Esophagus (tissue), 2 donors: ENCODE data around the gene ABCC1. TPM values are rescaled to one million over a fixed set of nuclear protein-coding genes. Genes with fewer than 3 reads are reported as not detected.

ENCODE experiments used
- H3K27ac ChIP-seq, 2 donors: one replicate each; pipeline ENCODE4 v1.5.1; 2013; ENCODE audit warnings: low read depth in 2 of 2, mild to moderate bottlenecking in 2 of 2, inconsistent platforms in 1 of 2, low read length in 1 of 2, moderate library complexity in 1 of 2
- H3K27me3 ChIP-seq, 2 donors: one replicate each; pipeline ENCODE4 v1.6.1; 2013; ENCODE audit warnings: low read length in 2 of 2, control low read depth in 1 of 2, mild to moderate bottlenecking in 1 of 2; ENCODE audit not compliant: insufficient read depth in 2 of 2, control insufficient read depth in 1 of 2
- H3K36me3 ChIP-seq, 2 donors: one replicate each; pipeline ENCODE4 v1.6.1; 2013; ENCODE audit warnings: low read length in 1 of 2; ENCODE audit not compliant: control insufficient read depth in 2 of 2, insufficient read depth in 2 of 2
- H3K4me1 ChIP-seq, 2 donors: one replicate each; pipeline ENCODE4 v1.6.1; 2013; ENCODE audit warnings: low read length in 1 of 2; ENCODE audit not compliant: control insufficient read depth in 2 of 2, insufficient read depth in 2 of 2
- H3K4me3 ChIP-seq, 2 donors: one replicate each; pipeline ENCODE4 v1.5.1; 2013; ENCODE audit warnings: low read length in 2 of 2, mild to moderate bottlenecking in 2 of 2, low read depth in 1 of 2, moderate library complexity in 1 of 2
- H3K9me3 ChIP-seq, 2 donors: one replicate each; pipeline ENCODE4 v1.6.1; 2013; ENCODE audit warnings: mild to moderate bottlenecking in 2 of 2, low read depth in 1 of 2, low read length in 1 of 2, moderate library complexity in 1 of 2; ENCODE audit not compliant: control insufficient read depth in 2 of 2, insufficient read depth in 1 of 2
- WGBS, 2 donors: extraction: QIAGEN DNeasy Blood & Tissue Kit; methylation state at CpG; one replicate each; pipeline ENCODE4 v1.1.7; 2013; 5-methylcytosine and 5-hydroxymethylcytosine counted together
- polyA plus RNA-seq, 2 donors: library from polyadenylated mRNA; stranded (reverse); fragments of 200-250 nt; gene quantifications; one replicate each; pipeline ENCODE4 v1.2.3, GENCODE V29; 2013
- donor health status: healthy with polysubstance abuse.
- donor health status: Bipolar disorder and iron deficiency.

Gene ABCC1
- polyA plus RNA-seq, 2 donors = 14.8 to 21.8 TPM

DNA sequence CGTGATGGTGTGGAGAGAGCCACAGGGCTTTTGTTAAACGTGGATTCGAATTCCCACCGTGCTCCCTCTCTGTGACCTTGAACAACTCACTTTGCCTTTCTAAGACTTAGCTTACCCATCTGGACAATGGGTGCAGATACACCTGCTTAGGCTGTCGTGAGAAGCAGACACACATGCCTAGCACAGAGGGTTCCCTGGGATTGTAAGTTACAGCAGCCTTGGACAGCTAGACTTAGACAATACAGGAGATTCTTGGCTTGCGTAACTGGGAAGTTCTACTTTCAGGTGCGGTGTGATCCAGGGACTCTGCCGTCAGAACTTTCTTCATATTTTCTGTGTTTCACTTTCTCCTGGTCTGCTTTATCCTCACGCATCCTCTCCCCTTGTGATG, 127.0 kb downstream of the ABCC1 start:
- Histone ChIP-seq H3K4me3 (no peak overlapping the region), H3K9me3 (no peaks in the 10 kb centered on the region), H3K36me3 (peaks cover 21 to 43% of the 10 kb centered on the region in 2 donors), H3K27ac (peak overlapping the region in 1 of 2 donors; percentile 44), H3K4me1 (peaks cover 0 to 2% of the 10 kb centered on the region in 2 donors), H3K27me3 (no peaks in the 10 kb centered on the region)
- 89 to 92% methylated on average over 9 of the region's 9 CpGs for WGBS, 2 donors

DNA sequence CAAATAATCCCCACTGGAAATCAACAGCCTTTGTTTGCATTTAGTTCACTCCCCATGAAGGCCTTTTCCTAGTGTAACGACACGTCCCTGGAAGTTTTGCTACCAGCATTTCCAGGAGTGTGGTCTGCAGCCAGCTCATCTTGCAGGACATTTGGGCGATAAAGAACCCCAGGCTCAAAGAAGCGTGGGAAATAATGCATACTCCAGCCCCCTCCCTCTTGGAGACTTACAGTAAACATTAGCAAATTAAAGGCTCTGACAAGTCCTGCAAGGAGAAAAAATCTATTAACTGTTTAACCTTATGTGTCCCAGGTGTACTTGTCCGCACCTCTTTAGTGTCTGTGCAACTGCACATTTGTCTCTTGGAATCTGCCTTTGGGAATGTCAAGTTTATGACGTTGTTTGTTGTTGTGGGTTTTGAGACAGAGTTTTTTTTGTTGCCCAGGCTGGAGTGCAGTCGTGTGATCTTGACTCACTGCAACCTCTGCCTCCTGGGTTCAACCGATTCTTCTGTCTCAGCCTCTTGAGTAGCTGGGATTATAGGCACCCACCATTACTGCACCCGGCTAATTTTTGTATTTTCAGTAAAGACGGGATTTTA, 131.1 kb downstream of the ABCC1 start:
- WGBS, 2 donors = 81 to 85% methylated on average over 10 of the region's 10 CpGs
- H3K36me3 ChIP-seq = peaks cover 29 to 50% of the 10 kb centered on the region in 2 donors

DNA sequence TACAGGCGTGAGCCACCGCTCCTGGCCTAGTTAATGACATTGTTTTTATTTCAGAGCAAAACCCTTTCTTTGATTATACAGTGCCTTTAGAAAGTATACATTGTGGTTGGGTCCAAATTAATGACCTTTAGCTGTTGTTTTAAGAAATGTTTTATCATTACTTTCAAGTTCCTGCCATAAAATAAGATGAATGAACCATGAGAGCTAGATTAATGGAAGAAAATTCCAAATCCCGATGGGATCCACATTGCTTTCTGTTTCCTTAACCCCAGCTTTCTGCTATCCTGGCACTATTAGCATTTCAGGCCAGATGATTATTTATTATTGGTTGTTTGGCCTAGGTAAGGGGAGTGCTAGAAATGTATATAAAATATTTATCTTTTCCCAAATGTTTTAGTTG, 131.7 kb downstream of the ABCC1 start:
- Histone ChIP-seq H3K4me3 (no peak overlapping the region), H3K36me3 (peaks cover 31 to 50% of the 10 kb centered on the region in 2 donors), H3K4me1 (peaks cover 0 to 2% of the 10 kb centered on the region in 2 donors), H3K27ac (peak overlapping the region in 1 of 2 donors; percentile 28), H3K27me3 (no peaks in the 10 kb centered on the region), H3K9me3 (peaks cover 0 to 8% of the 10 kb centered on the region in 2 donors)
- WGBS, 2 donors = 74 to 75% methylated on average over 3 of the region's 3 CpGs

More for the DNA sequence above, 131.1 kb downstream of the ABCC1 start:
- no peak overlapping the region for H3K4me3 ChIP-seq
- no peaks in the 10 kb centered on the region for H3K27me3 ChIP-seq
- peaks cover 0 to 2% of the 10 kb centered on the region in 2 donors for H3K4me1 ChIP-seq
- H3K9me3 ChIP-seq = peaks cover 0 to 8% of the 10 kb centered on the region in 2 donors
- peak overlapping the region in 1 of 2 donors; percentile 28 for H3K27ac ChIP-seq

DNA sequence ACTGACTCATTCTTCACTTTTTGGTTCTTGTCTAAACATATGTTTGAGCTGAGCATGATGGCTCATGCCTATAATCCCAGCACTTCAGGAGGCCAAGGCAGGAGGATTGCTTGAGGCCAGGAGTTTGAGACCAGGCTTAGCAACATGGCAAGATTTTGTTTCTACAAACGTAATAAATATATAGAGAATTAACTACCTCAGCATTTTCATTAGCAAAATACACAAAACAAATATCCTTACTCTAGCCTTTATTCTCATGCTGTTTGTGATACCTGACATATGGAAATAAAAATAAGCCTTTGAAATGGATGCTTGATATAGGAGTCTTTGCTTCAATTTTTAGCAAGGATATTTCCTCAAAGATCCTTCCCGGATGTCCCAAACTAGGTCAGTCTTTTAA, 132.8 kb downstream of the ABCC1 start:
- Histone ChIP-seq H3K27ac (no peak overlapping the region), H3K4me3 (no peak overlapping the region), H3K27me3 (no peaks in the 10 kb centered on the region), H3K36me3 (peaks cover 23 to 50% of the 10 kb centered on the region in 2 donors), H3K9me3 (peaks cover 0 to 8% of the 10 kb centered on the region in 2 donors), H3K4me1 (peaks cover 0 to 2% of the 10 kb centered on the region in 2 donors)
- 87 to 96% methylated on average over 2 of the region's 2 CpGs for WGBS, 2 donors

DNA sequence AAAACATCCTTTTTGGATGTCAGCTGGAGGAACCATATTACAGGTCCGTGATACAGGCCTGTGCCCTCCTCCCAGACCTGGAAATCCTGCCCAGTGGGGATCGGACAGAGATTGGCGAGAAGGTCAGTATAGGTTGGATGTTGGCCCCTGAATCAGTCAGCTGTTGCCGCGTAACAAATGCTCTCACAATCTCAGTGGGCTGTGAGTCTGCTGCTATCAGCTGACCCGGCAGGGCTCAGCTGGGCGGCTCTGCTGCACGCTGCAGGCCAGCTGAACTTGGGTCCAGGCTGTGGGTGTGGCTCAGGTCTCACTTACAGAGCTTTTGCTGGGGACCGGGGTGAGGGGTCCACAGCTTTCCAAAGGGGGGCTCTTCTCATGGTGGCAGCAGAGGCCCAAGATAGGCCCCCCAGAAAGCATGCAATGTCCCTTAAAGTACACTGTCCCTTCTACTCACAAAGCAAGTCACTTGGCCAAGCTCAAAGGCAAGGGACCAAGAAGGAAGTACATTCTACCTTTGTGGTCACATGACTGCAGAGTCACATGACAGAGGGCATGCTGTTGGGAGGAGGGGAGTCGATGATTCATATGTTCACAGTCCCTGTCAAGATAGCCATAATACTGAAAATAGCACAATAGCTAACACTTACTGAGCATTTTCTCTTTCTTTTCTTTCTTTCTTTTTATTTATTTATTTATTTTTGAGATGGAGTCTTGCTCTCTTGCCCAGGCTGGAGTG, 134.2 kb downstream of the ABCC1 start:
- H3K27ac ChIP-seq = no peak overlapping the region
- peaks cover 0 to 8% of the 10 kb centered on the region in 2 donors for H3K9me3 ChIP-seq
- H3K27me3 ChIP-seq = no peaks in the 10 kb centered on the region
- peaks cover 0 to 2% of the 10 kb centered on the region in 2 donors for H3K4me1 ChIP-seq
- no peak overlapping the region for H3K4me3 ChIP-seq
- WGBS, 2 donors = 97% methylated on average over 10 of the region's 10 CpGs
- H3K36me3 ChIP-seq = peaks cover 24 to 47% of the 10 kb centered on the region in 2 donors

DNA sequence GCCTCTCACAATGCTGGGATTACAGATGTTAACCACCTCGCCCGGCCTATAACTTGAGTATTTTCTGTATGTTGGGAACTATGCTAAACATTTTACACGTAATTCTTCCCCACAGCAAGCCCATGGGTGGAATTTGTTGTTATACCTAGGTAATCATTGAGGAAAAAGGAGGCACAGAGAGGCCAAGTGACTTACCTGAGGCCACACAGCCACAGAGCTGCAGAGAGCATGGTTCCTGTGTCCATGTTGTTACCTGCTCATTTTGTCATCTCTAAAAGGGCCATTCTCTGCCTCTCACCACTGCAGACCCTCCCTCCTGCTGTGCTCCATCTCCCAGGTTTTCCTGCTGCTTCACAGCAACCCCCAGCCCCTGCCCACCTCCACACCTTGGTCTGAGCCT, 135.5 kb downstream of the ABCC1 start:
- peaks cover 22 to 42% of the 10 kb centered on the region in 2 donors for H3K36me3 ChIP-seq
- peaks cover 0 to 8% of the 10 kb centered on the region in 2 donors for H3K9me3 ChIP-seq
- WGBS, 2 donors = 97 to 99% methylated on average over 3 of the region's 3 CpGs
- no peak overlapping the region for H3K4me3 ChIP-seq
- no peaks in the 10 kb centered on the region for H3K27me3 ChIP-seq
- peak overlapping the region in 1 of 2 donors; percentile 8 for H3K27ac ChIP-seq
- H3K4me1 ChIP-seq = no peaks in the 10 kb centered on the region

DNA sequence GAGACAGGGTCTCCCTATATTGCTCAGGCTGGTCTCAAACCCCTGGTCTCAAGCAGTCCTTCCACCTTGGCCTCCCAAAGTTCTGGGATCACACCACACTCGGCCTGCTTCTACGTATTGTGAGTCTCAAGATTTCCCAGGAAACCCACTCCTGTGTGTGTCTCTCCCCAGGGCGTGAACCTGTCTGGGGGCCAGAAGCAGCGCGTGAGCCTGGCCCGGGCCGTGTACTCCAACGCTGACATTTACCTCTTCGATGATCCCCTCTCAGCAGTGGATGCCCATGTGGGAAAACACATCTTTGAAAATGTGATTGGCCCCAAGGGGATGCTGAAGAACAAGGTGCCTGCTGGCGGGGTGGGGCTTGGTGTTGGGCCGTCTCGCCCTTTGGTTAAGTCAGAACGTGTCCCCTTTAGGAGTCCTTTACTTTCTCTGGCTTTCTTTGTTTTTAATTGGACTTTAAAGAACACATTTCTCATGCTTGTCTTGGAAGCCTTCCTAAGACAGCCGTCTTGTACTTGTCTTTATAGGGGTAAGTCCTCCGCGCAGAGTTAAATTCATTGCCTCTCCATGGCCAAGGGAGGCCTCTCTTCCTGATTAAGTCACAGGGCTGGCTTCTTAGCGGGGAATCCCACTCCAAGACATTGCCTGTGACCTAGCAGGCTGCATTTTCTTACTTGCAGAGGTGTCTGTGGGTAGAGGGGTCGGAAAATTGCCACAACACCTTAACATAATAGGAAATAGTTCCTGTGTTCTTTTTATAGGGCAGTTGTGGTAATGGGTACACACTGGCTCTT, 137.4 kb downstream of the ABCC1 start:
- H3K9me3 ChIP-seq = peaks cover 0 to 8% of the 10 kb centered on the region in 2 donors
- H3K27me3 ChIP-seq = no peaks in the 10 kb centered on the region
- WGBS, 2 donors = 82 to 83% methylated on average over 18 of the region's 18 CpGs
- H3K27ac ChIP-seq = peak overlapping the region; percentile 36 to 58
- peaks cover 30 to 51% of the 10 kb centered on the region in 2 donors for H3K36me3 ChIP-seq
- H3K4me1 ChIP-seq = no peaks in the 10 kb centered on the region
- no peak overlapping the region for H3K4me3 ChIP-seq

DNA sequence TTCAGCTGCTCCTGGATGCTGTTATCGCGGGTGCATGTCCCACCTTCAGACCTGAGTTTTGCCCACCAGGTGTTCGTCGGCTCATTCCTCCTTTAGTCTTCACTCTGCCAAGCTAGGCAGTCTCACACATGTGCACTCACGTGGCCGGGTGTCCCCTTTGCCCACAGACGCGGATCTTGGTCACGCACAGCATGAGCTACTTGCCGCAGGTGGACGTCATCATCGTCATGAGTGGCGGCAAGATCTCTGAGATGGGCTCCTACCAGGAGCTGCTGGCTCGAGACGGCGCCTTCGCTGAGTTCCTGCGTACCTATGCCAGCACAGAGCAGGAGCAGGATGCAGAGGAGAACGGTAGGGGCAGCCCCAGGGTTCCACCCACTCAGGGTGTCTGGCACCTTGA, 140.8 kb downstream of the ABCC1 start:
- peak overlapping the region in 1 of 2 donors; percentile 11 for H3K4me3 ChIP-seq
- H3K9me3 ChIP-seq = no peaks in the 10 kb centered on the region
- peaks cover 17 to 33% of the 10 kb centered on the region in 2 donors for H3K36me3 ChIP-seq
- WGBS, 2 donors = 93 to 95% methylated on average over 19 of the region's 19 CpGs
- no peaks in the 10 kb centered on the region for H3K4me1 ChIP-seq
- H3K27me3 ChIP-seq = no peaks in the 10 kb centered on the region
- no peak overlapping the region for H3K27ac ChIP-seq

DNA sequence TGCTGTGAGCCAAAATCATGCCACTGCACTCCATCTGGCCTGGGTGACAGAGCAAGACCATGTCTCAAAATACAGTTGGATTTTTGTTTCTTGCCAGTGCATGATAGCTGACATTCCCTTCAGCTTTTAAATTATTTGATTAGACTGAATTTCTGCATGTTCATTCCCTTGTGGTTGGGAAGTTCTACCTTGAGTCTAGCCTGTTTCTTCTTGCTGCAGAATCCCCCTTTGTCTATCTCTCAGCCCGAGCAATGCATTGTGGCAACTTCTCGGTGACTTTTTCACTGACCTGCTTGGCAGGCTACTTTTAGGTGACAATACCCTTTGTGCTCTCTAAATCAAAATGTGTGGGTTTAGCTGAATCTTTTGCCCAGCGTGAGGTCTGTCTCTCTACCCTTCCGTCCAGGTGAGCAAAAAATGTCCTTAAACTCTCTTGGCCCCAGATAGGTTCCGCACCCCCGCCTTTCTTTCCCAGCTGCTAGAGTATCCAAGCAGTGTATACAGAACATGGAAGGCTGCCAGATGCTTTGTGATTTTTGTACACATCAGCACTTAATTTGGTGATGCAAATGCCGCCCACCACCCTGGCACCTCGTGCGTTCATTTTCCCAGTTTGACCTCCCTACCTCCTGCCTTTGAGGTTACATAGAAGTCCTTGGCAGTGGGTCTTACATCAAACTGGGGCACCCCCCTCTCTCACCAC, 143.7 kb downstream of the ABCC1 start:
- Histone ChIP-seq H3K9me3 (no peaks in the 10 kb centered on the region), H3K4me1 (no peaks in the 10 kb centered on the region), H3K27ac (peak overlapping the region; percentile 44 to 65), H3K4me3 (no peak overlapping the region), H3K36me3 (peaks cover 23 to 25% of the 10 kb centered on the region in 2 donors), H3K27me3 (no peaks in the 10 kb centered on the region)
- WGBS, 2 donors = 56 to 59% methylated on average over 9 of the region's 9 CpGs
